ENCODE measurements around the gene FUT6.
"Not testable (repeated sequence)": the region's sequence is repeated elsewhere in the genome, so short reads cannot be mapped to it uniquely, and the experiment has no call there.

Gene FUT6

GRCh38 chr19:5851302-5851701 is 11.8 kb upstream of the FUT6 start, which contains the start of gene FUT3:
Gene FUT3 (minus strand): TSS chr19:5851449.
- Histone ChIP-seq H3K27ac (no peak within 1 kb of the TSS), H3K4me3 (no peak within 1 kb of the TSS)
- DNase-seq (ENCODE audit: low spot score), result no peak
- no peak for TF ChIP-seq CTCF (IDR thresholded peaks at IDR 0.05)

GRCh38 chr19:5850743-5851293 is 11.3 kb upstream of the FUT6 start:
- H3K4me3 ChIP-seq, result no peak overlapping the region
- no peak for DNase-seq (ENCODE audit: low spot score)

GRCh38 chr19:5850189-5850588 is 10.7 kb upstream of the FUT6 start:
- H3K4me3 ChIP-seq, result no peak overlapping the region
- no peak overlapping the region for H3K27ac ChIP-seq
- no peak for DNase-seq (ENCODE audit: low spot score)
- TF ChIP-seq CTCF (IDR thresholded peaks at IDR 0.05), result no peak

More at GRCh38 chr19:5850743-5851293, 11.3 kb upstream of the FUT6 start:
- TF ChIP-seq CTCF (IDR thresholded peaks at IDR 0.05), result no peak
- no peak overlapping the region for H3K27ac ChIP-seq

- H3K4me3 ChIP-seq; DNase-seq (ENCODE audit: low spot score); H3K27ac ChIP-seq: not testable (repeated sequence)
Measured at GRCh38 chr19:5848621-5849020, 9.1 kb upstream of the FUT6 start.

GRCh38 chr19:5847846-5848245 is 8.3 kb upstream of the FUT6 start:
- H3K27ac ChIP-seq; H3K4me3 ChIP-seq; DNase-seq (ENCODE audit: low spot score): not testable (repeated sequence)

- no peak for TF ChIP-seq CTCF (IDR thresholded peaks at IDR 0.05)
- no peak overlapping the region for H3K27ac ChIP-seq
- H3K4me3 ChIP-seq, result no peak overlapping the region
- DNase-seq (ENCODE audit: low spot score), result no peak
Measured at GRCh38 chr19:5844456-5845433, 5.2 kb upstream of the FUT6 start.

GRCh38 chr19:5843295-5843927 is 3.9 kb upstream of the FUT6 start:
- Histone ChIP-seq H3K4me3 (no peak overlapping the region), H3K27ac (no peak overlapping the region)
- no peak for DNase-seq (ENCODE audit: low spot score)
- no peak for TF ChIP-seq CTCF (IDR thresholded peaks at IDR 0.05)

GRCh38 chr19:5841735-5842111 is 2.2 kb upstream of the FUT6 start:
- H3K4me3 ChIP-seq; H3K27ac ChIP-seq; DNase-seq (ENCODE audit: low spot score): not testable (repeated sequence)

All from coronary artery (tissue), 2 donors.